SK-N-SH treated with all-trans-retinoic acid at 6 μM for 48 hours (cell line): ENCODE results near the gene TMEFF2.

ENCODE experiments used
- ATAC-seq: fragments of 200-7000 bp; cut with Tn5 transposase; 3 replicates; pipeline ENCODE4 v1.9.1; 2020; ENCODE audit warnings: mild to moderate bottlenecking, moderate library complexity
- ARNTL ChIP-seq: fragments of 450-650 bp; formaldehyde crosslinking; IDR thresholded peaks from 2 replicates; pipeline ENCODE4 v1.5.0; 2020; ENCODE audit warnings: low read depth, mild to moderate bottlenecking, moderate library complexity, borderline replicate concordance
- CSDC2 ChIP-seq: fragments of 250-450 bp; sonication (Bioruptor Pico); IDR thresholded peaks from 2 replicates; pipeline ENCODE4 v1.5.0; 2020; ENCODE audit warnings: mild to moderate bottlenecking, moderate library complexity
- GLIS3 ChIP-seq: fragments of 250-450 bp; sonication (Bioruptor Pico); IDR thresholded peaks from 2 replicates; pipeline ENCODE4 v1.5.0; 2020; ENCODE audit warnings: mild to moderate bottlenecking, moderate library complexity
- ISL1 ChIP-seq: fragments of 250-450 bp; sonication (Bioruptor Pico); IDR thresholded peaks from 2 replicates; pipeline ENCODE4 v2.1.2; 2022; ENCODE audit warnings: mild to moderate bottlenecking, moderate library complexity
- OSR1 ChIP-seq: fragments of 250-450 bp; sonication (Bioruptor Pico); IDR thresholded peaks from 2 replicates; pipeline ENCODE4 v1.8.0; 2022; ENCODE audit warnings: moderate library complexity, mild to moderate bottlenecking, inconsistent platforms
- PATZ1 ChIP-seq: fragments of 250-450 bp; sonication (Bioruptor Pico); IDR thresholded peaks from 2 replicates; pipeline ENCODE4 v1.8.0; 2020; ENCODE audit warnings: mild to moderate bottlenecking, moderate library complexity, borderline replicate concordance
- PPARA ChIP-seq: fragments of 250-450 bp; sonication (Bioruptor Pico); IDR thresholded peaks from 2 replicates; pipeline ENCODE4 v1.5.0; 2020; ENCODE audit warnings: mild to moderate bottlenecking, borderline replicate concordance
- RARB ChIP-seq: fragments of 250-450 bp; sonication (Bioruptor Pico); IDR thresholded peaks from 2 replicates; pipeline ENCODE4 v1.8.0; 2021; ENCODE audit warnings: mild to moderate bottlenecking, moderate library complexity
- TSHZ2 ChIP-seq: fragments of 250-450 bp; sonication (Bioruptor Pico); IDR thresholded peaks from 2 replicates; pipeline ENCODE4 v1.5.0; 2020; ENCODE audit warnings: mild to moderate bottlenecking, moderate library complexity
- ZC3H10 ChIP-seq: fragments of 250-450 bp; sonication (Bioruptor Pico); IDR thresholded peaks from 2 replicates; pipeline ENCODE4 v1.5.1; 2021; ENCODE audit warnings: mild to moderate bottlenecking, moderate library complexity
- ZFP3 ChIP-seq: fragments of 250-450 bp; sonication (Bioruptor Pico); IDR thresholded peaks from 2 replicates; pipeline ENCODE4 v1.5.0; 2020; ENCODE audit warnings: mild to moderate bottlenecking, moderate library complexity
- ZNF565 ChIP-seq: fragments of 450-650 bp; formaldehyde crosslinking; conservative IDR thresholded peaks from 2 replicates; pipeline ENCODE4 v1.5.0; 2020; ENCODE audit warnings: low read depth, mild to moderate bottlenecking, moderate library complexity
- ZNF8 ChIP-seq: fragments of 450-650 bp; formaldehyde crosslinking; IDR thresholded peaks from 2 replicates; pipeline ENCODE4 v1.5.0; 2020; ENCODE audit warnings: mild to moderate bottlenecking, moderate library complexity
- TF ChIP-seq, protein P1 (sequence below): fragments of 250-450 bp; sonication (Bioruptor Pico); IDR thresholded peaks from 2 replicates; pipeline ENCODE4 v1.8.0; 2021; ENCODE audit warnings: low read depth, mild to moderate bottlenecking, moderate library complexity, borderline replicate concordance
- TF ChIP-seq, protein P2 (sequence below): fragments of 250-450 bp; sonication (Bioruptor Pico); IDR thresholded peaks from 2 replicates; pipeline ENCODE4 v1.5.1; 2021; ENCODE audit warnings: mild to moderate bottlenecking, moderate library complexity
- TF ChIP-seq, protein P3 (sequence below): fragments of 250-450 bp; sonication (Bioruptor Pico); IDR thresholded peaks from 2 replicates; pipeline ENCODE4 v1.5.1; 2020; ENCODE audit warnings: low read depth, mild to moderate bottlenecking, moderate library complexity

Gene TMEFF2

DNA sequence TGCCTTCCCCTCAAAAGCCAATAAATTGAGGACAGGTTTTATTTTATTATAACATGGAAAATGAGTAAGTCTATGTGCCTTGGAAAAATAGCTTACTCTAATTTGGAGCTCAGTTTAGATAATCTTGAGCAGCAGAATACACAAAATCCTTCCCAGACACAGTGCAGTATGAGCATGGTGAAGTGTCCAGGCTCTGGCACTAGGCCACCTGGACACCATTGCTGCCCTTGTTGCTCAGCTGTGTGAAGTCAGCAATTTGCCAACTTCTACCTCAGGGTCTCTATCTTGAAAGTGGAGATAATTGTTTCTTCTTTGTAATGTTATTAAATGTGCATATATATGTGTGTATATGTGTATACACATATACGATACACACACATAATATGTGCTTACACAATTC is 242.9 kb downstream of the TMEFF2 start:
- TF ChIP-seq ZFP3, result no peak
- TF ChIP-seq, protein P1, sequence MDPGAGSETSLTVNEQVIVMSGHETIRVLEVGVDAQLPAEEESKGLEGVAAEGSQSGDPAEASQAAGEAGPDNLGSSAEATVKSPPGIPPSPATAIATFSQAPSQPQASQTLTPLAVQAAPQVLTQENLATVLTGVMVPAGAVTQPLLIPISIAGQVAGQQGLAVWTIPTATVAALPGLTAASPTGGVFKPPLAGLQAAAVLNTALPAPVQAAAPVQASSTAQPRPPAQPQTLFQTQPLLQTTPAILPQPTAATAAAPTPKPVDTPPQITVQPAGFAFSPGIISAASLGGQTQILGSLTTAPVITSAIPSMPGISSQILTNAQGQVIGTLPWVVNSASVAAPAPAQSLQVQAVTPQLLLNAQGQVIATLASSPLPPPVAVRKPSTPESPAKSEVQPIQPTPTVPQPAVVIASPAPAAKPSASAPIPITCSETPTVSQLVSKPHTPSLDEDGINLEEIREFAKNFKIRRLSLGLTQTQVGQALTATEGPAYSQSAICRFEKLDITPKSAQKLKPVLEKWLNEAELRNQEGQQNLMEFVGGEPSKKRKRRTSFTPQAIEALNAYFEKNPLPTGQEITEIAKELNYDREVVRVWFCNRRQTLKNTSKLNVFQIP (CRISPR knock-in tag), result no peak
- TF ChIP-seq, protein P2, sequence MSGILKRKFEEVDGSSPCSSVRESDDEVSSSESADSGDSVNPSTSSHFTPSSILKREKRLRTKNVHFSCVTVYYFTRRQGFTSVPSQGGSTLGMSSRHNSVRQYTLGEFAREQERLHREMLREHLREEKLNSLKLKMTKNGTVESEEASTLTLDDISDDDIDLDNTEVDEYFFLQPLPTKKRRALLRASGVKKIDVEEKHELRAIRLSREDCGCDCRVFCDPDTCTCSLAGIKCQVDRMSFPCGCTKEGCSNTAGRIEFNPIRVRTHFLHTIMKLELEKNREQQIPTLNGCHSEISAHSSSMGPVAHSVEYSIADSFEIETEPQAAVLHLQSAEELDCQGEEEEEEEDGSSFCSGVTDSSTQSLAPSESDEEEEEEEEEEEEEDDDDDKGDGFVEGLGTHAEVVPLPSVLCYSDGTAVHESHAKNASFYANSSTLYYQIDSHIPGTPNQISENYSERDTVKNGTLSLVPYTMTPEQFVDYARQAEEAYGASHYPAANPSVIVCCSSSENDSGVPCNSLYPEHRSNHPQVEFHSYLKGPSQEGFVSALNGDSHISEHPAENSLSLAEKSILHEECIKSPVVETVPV (CRISPR knock-in tag), result no peak
- TF ChIP-seq ZC3H10 (CRISPR knock-in tag), result no peak
- TF ChIP-seq ARNTL (CRISPR knock-in tag), result no peak
- no peak for TF ChIP-seq CSDC2 (CRISPR knock-in tag)
- TF ChIP-seq ZNF8 (CRISPR knock-in tag), result no peak
- no peak for TF ChIP-seq PATZ1
- no peak for TF ChIP-seq TSHZ2
- no peak for ATAC-seq

DNA sequence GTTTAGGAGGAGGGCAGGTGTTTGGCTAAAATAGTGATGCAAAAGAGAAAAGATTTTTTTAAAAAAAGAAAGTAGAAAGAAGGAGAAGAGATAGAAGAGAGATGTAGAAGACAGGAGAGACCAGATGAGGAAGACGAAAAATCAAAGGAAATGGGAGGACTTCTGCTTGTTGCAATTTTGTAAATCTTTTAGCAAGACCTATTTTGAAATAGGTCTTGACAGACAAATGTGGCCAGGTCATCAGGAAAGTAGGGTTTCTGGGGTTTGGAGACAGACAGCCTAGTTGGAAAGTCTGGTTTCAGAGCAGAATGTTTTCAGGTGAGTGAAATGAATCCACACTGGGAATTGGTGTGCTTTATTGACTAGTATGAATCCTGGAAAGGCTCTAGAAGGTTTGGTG is 243.4 kb downstream of the TMEFF2 start:
- ATAC-seq, result no peak

GRCh38 chr2:191950132-191950874 is 244.4 kb downstream of the TMEFF2 start:
- no peak for ATAC-seq
- TF ChIP-seq PATZ1 (no peak), RARB (no peak)
- TF ChIP-seq, protein P3, sequence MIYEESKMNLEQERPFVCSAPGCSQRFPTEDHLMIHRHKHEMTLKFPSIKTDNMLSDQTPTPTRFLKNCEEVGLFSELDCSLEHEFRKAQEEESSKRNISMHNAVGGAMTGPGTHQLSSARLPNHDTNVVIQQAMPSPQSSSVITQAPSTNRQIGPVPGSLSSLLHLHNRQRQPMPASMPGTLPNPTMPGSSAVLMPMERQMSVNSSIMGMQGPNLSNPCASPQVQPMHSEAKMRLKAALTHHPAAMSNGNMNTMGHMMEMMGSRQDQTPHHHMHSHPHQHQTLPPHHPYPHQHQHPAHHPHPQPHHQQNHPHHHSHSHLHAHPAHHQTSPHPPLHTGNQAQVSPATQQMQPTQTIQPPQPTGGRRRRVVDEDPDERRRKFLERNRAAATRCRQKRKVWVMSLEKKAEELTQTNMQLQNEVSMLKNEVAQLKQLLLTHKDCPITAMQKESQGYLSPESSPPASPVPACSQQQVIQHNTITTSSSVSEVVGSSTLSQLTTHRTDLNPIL (CRISPR knock-in tag), result no peak

More for the DNA sequence above, 243.4 kb downstream of the TMEFF2 start:
- TF ChIP-seq, protein P3 (CRISPR knock-in tag), result no peak
- TF ChIP-seq GLIS3, result no peak

DNA sequence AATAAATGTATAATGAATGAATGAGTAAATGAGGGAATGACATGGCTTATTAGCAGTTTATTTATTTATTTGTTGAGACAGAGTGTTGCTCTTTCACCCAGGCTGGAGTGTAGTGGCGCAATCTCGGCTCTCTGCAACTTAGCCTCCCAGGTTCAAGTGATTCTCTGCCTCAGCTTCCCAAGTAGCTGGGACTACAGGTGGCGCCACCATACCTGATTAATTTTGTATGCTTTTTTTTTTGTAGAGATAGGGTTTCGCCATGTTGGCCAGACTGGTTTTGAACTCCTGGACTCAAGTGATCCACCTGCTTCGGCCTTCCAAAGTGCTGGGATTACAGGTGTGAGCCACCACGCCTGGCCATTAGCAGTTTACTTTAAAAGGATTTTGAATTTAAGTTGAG is 247.5 kb downstream of the TMEFF2 start:
- no peak for ATAC-seq
- no peak for TF ChIP-seq ZC3H10 (CRISPR knock-in tag)
- TF ChIP-seq PPARA (CRISPR knock-in tag), result no peak
- no peak for TF ChIP-seq ZNF565
- TF ChIP-seq ISL1, result no peak
- TF ChIP-seq, protein P1 (CRISPR knock-in tag), result no peak
- TF ChIP-seq OSR1 (CRISPR knock-in tag), result no peak
- TF ChIP-seq, protein P2 (CRISPR knock-in tag), result no peak
- TF ChIP-seq PATZ1, result no peak
